Measurements from ENCODE around the gene GRK1.

Gene GRK1

DNA sequence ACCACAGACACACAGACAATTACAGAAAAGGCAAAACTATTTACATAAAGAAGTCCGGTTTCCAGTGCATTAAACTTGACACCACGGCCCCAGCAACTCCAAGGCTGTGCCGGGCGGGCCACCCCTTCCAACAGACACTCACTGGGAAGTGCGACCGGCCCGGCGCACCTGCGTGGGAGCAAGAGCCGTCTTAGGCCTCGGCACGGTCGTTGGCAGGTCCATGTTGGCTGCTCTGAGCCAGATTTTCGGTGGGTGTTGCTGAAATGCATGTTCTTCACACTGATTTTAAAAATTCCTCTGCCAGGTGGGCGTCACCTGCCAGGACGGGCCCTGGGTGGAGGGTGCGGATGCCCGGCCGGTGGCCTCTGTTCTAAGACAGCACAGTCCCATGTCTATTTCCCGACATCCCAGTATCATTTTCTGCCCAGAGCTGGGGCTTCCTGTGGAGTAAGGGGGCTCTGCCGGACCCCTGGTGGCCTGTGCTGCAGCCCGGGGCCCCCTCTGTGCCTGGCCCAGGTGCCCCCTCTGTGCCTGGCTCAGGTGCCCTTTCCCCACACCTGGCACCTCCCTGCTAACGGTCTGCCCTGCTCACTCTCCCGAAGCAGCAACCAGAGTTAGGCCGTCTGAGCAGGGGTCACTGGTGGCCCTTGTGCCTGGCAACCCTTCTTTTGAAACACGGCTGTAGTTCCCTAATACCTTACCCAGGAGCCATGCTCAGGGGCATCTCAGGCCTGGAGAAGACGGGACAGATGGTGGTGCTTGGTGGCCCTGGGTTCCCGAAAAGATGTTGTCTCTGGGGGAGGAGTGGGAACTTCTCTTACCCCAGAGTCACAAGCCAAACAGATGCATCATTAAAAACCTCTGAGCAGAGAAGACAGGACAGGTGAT lies 101.2 kb downstream of the GRK1 start:
- no peak for DNase-seq (ENCODE audit: low read depth)
- in situ Hi-C loops (cut with HindIII; ENCODE audit: low sequenced_read_pairs), result no loop called here
- TF ChIP-seq, protein P1, sequence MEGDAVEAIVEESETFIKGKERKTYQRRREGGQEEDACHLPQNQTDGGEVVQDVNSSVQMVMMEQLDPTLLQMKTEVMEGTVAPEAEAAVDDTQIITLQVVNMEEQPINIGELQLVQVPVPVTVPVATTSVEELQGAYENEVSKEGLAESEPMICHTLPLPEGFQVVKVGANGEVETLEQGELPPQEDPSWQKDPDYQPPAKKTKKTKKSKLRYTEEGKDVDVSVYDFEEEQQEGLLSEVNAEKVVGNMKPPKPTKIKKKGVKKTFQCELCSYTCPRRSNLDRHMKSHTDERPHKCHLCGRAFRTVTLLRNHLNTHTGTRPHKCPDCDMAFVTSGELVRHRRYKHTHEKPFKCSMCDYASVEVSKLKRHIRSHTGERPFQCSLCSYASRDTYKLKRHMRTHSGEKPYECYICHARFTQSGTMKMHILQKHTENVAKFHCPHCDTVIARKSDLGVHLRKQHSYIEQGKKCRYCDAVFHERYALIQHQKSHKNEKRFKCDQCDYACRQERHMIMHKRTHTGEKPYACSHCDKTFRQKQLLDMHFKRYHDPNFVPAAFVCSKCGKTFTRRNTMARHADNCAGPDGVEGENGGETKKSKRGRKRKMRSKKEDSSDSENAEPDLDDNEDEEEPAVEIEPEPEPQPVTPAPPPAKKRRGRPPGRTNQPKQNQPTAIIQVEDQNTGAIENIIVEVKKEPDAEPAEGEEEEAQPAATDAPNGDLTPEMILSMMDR (IDR thresholded peaks at IDR 0.05; ENCODE audit: low read depth, low read length, missing control alignments), result no peak
- H3K4me3 ChIP-seq (ENCODE audit: low read depth, low read length), result no peak overlapping the region

DNA sequence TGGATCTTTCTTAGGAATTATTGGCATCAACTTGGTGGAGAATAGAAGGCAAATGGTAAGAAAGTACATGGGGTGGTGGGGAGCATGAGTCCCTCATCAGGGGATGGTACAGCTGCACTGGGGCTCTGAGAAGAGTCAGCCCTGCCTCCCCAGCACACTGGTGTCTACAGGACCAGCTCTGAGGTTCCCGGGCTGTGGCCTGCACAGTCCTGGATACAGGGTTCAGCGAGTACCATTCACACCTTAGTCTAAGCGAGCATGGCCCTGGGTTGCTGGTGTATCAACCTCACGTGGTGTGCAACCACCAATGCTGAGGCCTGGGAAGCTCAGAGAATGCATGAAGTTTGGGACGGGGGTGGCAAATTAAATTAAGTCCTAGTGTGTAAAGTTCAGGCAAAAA lies 102.1 kb downstream of the GRK1 start:
- TF ChIP-seq, protein P1 (IDR thresholded peaks at IDR 0.05; ENCODE audit: low read depth, low read length, missing control alignments), result no peak
- DNase-seq (ENCODE audit: low read depth), result no peak
- in situ Hi-C loops (cut with HindIII; ENCODE audit: low sequenced_read_pairs), result no loop called here
- no peak overlapping the region for H3K4me3 ChIP-seq (ENCODE audit: low read depth, low read length)

DNA sequence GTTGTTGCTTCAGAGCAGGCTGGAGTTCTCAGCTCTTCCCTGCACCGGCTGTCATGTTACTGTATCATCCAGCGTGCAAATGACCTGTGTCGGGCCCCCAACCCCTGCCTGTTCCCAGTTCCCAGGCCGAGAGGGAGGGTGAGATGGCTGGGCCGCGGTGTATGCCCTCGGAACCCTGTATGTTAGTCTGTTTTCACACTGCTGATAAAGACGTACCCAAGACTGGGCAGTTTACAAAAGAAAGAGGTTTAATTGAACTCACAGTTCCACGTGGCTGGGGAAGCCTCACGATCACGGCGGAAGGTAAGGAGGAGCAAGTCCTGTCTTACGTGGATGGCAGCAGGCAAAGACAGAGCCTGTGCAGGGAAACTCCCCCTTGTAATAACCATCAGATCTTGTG lies 102.9 kb downstream of the GRK1 start:
- in situ Hi-C loops (cut with HindIII; ENCODE audit: low sequenced_read_pairs), result no loop called here
- no peak for DNase-seq (ENCODE audit: low read depth)

DNA sequence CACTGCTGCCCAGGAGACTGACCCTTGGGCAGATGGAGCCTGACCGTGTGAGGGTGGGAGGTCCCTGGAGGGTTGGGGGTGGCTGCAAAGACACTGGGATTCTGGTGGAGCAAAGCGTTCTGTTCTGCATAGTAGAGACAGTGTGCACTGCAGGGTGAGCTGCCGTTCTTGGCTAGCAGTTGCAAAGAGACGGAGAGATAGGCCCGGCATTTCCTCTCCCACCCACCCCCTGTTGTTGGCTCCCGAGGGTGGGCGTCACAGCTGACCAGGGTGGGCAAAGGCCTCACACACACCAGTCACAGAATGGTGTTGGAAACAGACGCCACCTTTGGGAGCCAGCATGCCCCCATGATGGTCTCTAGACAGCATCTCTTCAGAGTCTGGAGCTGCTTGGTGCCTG lies 103.4 kb downstream of the GRK1 start:
- TF ChIP-seq, protein P1 (IDR thresholded peaks at IDR 0.05; ENCODE audit: low read depth, low read length, missing control alignments), result no peak

More for the DNA sequence above, 102.9 kb downstream of the GRK1 start:
- TF ChIP-seq, protein P1 (IDR thresholded peaks at IDR 0.05; ENCODE audit: low read depth, low read length, missing control alignments), result no peak
- H3K4me3 ChIP-seq (ENCODE audit: low read depth, low read length), result no peak overlapping the region

DNA sequence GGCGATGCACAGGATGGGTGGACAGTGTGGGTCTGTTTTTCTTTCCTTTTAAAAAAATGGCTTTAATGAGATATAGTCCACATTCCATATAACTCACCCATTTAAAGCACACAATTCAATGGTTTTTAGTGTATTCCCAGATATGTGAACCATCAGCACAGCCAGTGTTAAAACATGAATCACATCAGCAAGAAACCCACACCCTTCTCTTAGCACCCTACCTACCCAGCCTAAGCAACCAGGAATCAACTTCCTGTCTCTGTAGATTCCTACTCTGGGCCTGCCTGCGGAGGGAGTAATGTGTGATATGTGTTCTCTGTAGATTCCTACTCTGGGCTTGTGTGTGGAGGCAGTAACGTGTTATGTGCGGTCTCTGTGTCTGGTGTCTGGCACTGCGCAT lies 103.9 kb downstream of the GRK1 start:
- in situ Hi-C loops (cut with HindIII; ENCODE audit: low sequenced_read_pairs), result no loop called here
- TF ChIP-seq, protein P1 (IDR thresholded peaks at IDR 0.05; ENCODE audit: low read depth, low read length, missing control alignments), result no peak
- no peak for DNase-seq (ENCODE audit: low read depth)
- no peak overlapping the region for H3K4me3 ChIP-seq (ENCODE audit: low read depth, low read length)

More for the DNA sequence above, 103.4 kb downstream of the GRK1 start:
- no peak for DNase-seq (ENCODE audit: low read depth)
- no peak overlapping the region for H3K4me3 ChIP-seq (ENCODE audit: low read depth, low read length)
- in situ Hi-C loops (cut with HindIII; ENCODE audit: low sequenced_read_pairs), result no loop called here

DNA sequence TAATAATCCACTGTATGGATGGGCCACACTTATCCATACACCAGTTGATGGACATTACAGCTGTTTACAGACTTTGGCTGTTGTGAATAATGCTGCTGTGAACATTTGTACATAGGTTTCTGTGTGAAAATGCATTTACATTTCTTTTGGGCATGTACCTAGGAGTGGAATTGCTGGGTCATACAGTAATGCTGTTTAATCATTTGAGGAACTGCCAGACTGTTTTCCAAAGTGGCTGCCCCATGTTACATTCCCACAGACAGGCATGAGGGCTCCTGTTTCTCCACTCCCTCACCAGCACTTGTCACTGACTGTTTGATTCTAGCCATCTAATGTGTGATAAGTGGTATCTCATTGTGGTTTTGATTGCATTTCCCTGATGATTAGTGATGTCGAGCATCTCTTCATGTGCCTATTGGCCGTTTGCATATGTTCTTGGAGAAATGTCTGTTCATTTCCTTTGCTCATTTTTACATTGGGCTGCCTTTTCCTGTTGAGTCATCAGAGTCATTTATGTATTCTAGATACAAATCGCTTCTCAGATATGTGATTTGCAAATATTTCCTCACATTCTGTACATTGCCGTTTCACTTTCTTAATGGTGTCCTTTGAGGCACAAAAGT lies 104.8 kb downstream of the GRK1 start:
- no peak overlapping the region for H3K4me3 ChIP-seq (ENCODE audit: low read depth, low read length)
- in situ Hi-C loops (cut with HindIII; ENCODE audit: low sequenced_read_pairs), result no loop called here
- TF ChIP-seq, protein P1 (IDR thresholded peaks at IDR 0.05; ENCODE audit: low read depth, low read length, missing control alignments), result no peak
- DNase-seq (ENCODE audit: low read depth), result no peak

Measured in astrocyte of the cerebellum (primary cell).